Pancreas (tissue), 10 donors: Measurements from ENCODE around the gene NAV3. TPM values are rescaled to one million over a fixed set of nuclear protein-coding genes. Genes with fewer than 3 reads are reported as not detected.

ENCODE experiments used
- ATAC-seq, 4 donors: fragments of 200-7000 bp; cut with Tn5 transposase; one replicate each; pipeline versions ENCODE4 v1.8.0 to v1.9.1; 2020; ENCODE audit warnings: mild to moderate bottlenecking in 4 of 4, moderate library complexity in 4 of 4
- DNase-seq, 6 donors: peaks; one replicate each; pipeline ENCODE4 v3.0.0-alpha.2; 2020
- FAIRE-seq: peaks from 2 replicates; lab custom pipeline; 2012; peaks lifted over from hg19 to GRCh38; lab: Jason Lieb, UNC
- H3K27ac ChIP-seq, 4 donors: fragments of 200-600 bp; sonication (generic); 1 replicate in 3 of 4; 2 replicates in 1 of 4; pipeline versions ENCODE4 v1.5.0 to v1.8.0; 2020
- H3K27me3 ChIP-seq, 4 donors: fragments of 200-600 bp; one replicate each; pipeline ENCODE4 v1.8.0; 2021
- H3K36me3 ChIP-seq, 3 donors: fragments of 200-600 bp; sonication (generic) in 1 of 3; one replicate each; pipeline versions ENCODE4 v1.5.0 to v1.8.0; 2020 to 2021
- H3K4me1 ChIP-seq, 3 donors: fragments of 200-600 bp; one replicate each; pipeline ENCODE4 v1.8.0; 2021
- H3K4me3 ChIP-seq, 4 donors: fragments of 200-600 bp; sonication (generic) in 2 of 4; one replicate each; pipeline versions ENCODE4 v1.5.0 to v1.8.0; 2020 to 2021
- H3K9me3 ChIP-seq, 4 donors: fragments of 200-600 bp; one replicate each; pipeline ENCODE4 v1.8.0; 2021
- CTCF ChIP-seq, 4 donors: fragments of 200-600 bp; sonication (generic) in 3 of 4; IDR thresholded peaks; one replicate each; pipeline versions ENCODE4 v1.5.0 to v1.8.0; 2021; ENCODE audit warnings: antibody characterized with exemption in 4 of 4
- WGBS, 2 donors: extraction: QIAGEN DNeasy Blood & Tissue Kit; methylation state at CpG; one replicate each; pipeline ENCODE4 v1.1.7; 2013; 5-methylcytosine and 5-hydroxymethylcytosine counted together
- intact Hi-C, 3 donors: fragments of 100-400 bp; cut with DNase I; formaldehyde crosslinking; loops; one replicate each; pipeline versions ENCODE4 v1.11.1 to v1.14.2; 2022
- polyA plus RNA-seq, 2 donors: library from polyadenylated mRNA; stranded (reverse); fragments of 200-250 nt; gene quantifications; one replicate each; pipeline ENCODE4 v1.2.3, GENCODE V29; 2013
- total RNA-seq, 6 donors: library from RNA; stranded (reverse); fragmentation: NEBNext Ultra II Directional in 4 of 6; extraction: Animal tissue kit (Norgen Biotek cat#: 25700) in 4 of 6; gene quantifications; one replicate each; pipeline versions ENCODE4 v1.2.1 to v1.2.4, GENCODE V29; 2021 to 2023
- donor health status: healthy with polysubstance abuse.
- donor health status: DM: no; HTN: no; CAD: no; lungs with moderate emphysema.
- donor health status: DM: no; HTN: no; CAD: no.
- donor health status: control.
- donor health status: control.
- donor health status: Bipolar disorder and iron deficiency.
- donor health status: DM: yes; HTN: yes; CAD: no.
- donor health status: DM: no; HTN: no; CAD: no.
- donor health status: DM: no; HTN: no; CAD: no.
- donor health status: DM: yes; HTN: yes; CAD: no.

Gene NAV3
- total and polyA plus RNA-seq, 8 donors, result 0.46 to 3.7 (median 0.68) TPM

- Histone ChIP-seq H3K36me3 (no peaks in the 10 kb centered on the region), H3K4me1 (peaks cover 12 to 28% (median 23%) of the 10 kb centered on the region in 3 donors), H3K4me3 (no peak overlapping the region), H3K27me3 (no peaks in the 10 kb centered on the region), H3K27ac (peak overlapping the region in 2 of 4 donors; percentile 78 to 79), H3K9me3 (no peaks in the 10 kb centered on the region)
- intact Hi-C loops, result no loop called here
- TF ChIP-seq CTCF (IDR thresholded peaks at IDR 0.05), result no peak
- no peak for FAIRE-seq
- DNase-seq, result peak; percentile 23 to 88 (median 74)
- ATAC-seq, result peak; percentile 90 to 94 (median 90)
Measured at GRCh38 chr12:77893918-77894317, 63.2 kb downstream of the NAV3 start.

GRCh38 chr12:77894556-77894955 lies 63.9 kb downstream of the NAV3 start:
- intact Hi-C loops, result no loop called here
- H3K36me3 ChIP-seq, result no peaks in the 10 kb centered on the region
- 40 to 46% methylated on average over 2 of the region's 2 CpGs for WGBS, 2 donors
- FAIRE-seq, result no peak
- H3K4me3 ChIP-seq, result no peak overlapping the region
- peak; percentile 60 to 77 (median 72) for ATAC-seq
- no peak for DNase-seq
- H3K27me3 ChIP-seq, result no peaks in the 10 kb centered on the region
- H3K27ac ChIP-seq, result peak overlapping the region in 2 of 4 donors; percentile 78 to 79
- no peak for TF ChIP-seq CTCF (IDR thresholded peaks at IDR 0.05)
- H3K4me1 ChIP-seq, result peaks cover 12 to 28% (median 16%) of the 10 kb centered on the region in 3 donors
- H3K9me3 ChIP-seq, result no peaks in the 10 kb centered on the region

GRCh38 chr12:77895699-77896098 lies 65.0 kb downstream of the NAV3 start:
- Histone ChIP-seq H3K4me3 (no peak overlapping the region), H3K27ac (no peak overlapping the region), H3K9me3 (no peaks in the 10 kb centered on the region), H3K36me3 (no peaks in the 10 kb centered on the region), H3K27me3 (no peaks in the 10 kb centered on the region), H3K4me1 (peaks cover 12 to 28% (median 16%) of the 10 kb centered on the region in 3 donors)
- intact Hi-C loops, result no loop called here
- no peak for FAIRE-seq
- no peak for TF ChIP-seq CTCF (IDR thresholded peaks at IDR 0.05)
- ATAC-seq, result no peak
- no peak for DNase-seq

GRCh38 chr12:77907936-77908335 lies 77.2 kb downstream of the NAV3 start:
- DNase-seq, result no peak
- H3K27ac ChIP-seq, result no peak overlapping the region
- intact Hi-C loops, result no loop called here
- H3K4me3 ChIP-seq, result no peak overlapping the region
- FAIRE-seq, result no peak
- no peaks in the 10 kb centered on the region for H3K4me1 ChIP-seq
- no peak for ATAC-seq
- H3K27me3 ChIP-seq, result no peaks in the 10 kb centered on the region
- H3K36me3 ChIP-seq, result no peaks in the 10 kb centered on the region
- WGBS, 2 donors, result 80 to 81% methylated on average over 1 of the region's 1 CpG
- H3K9me3 ChIP-seq, result no peaks in the 10 kb centered on the region
- TF ChIP-seq CTCF (IDR thresholded peaks at IDR 0.05), result no peak

GRCh38 chr12:77914081-77914488 lies 83.4 kb downstream of the NAV3 start:
- 64 to 76% methylated on average over 2 of the region's 2 CpGs for WGBS, 2 donors
- no peaks in the 10 kb centered on the region for H3K36me3 ChIP-seq
- H3K4me1 ChIP-seq, result no peaks in the 10 kb centered on the region
- no peak for ATAC-seq
- no peak for TF ChIP-seq CTCF (IDR thresholded peaks at IDR 0.05)
- FAIRE-seq, result no peak
- no peak for DNase-seq
- H3K4me3 ChIP-seq, result no peak overlapping the region
- intact Hi-C loops, result no loop called here
- no peaks in the 10 kb centered on the region for H3K27me3 ChIP-seq
- no peak overlapping the region for H3K27ac ChIP-seq
- no peaks in the 10 kb centered on the region for H3K9me3 ChIP-seq
